Measurements from ENCODE around the gene NAB2. TPM values are rescaled to one million over a fixed set of nuclear protein-coding genes. Genes with fewer than 3 reads are reported as not detected.

Gene NAB2
- total and polyA plus RNA-seq, 2 of the 8 experiments (the other 6 are each of a cell fraction or from before 2014, with no cell fraction given), result 20.9 to 23.5 TPM

DNA sequence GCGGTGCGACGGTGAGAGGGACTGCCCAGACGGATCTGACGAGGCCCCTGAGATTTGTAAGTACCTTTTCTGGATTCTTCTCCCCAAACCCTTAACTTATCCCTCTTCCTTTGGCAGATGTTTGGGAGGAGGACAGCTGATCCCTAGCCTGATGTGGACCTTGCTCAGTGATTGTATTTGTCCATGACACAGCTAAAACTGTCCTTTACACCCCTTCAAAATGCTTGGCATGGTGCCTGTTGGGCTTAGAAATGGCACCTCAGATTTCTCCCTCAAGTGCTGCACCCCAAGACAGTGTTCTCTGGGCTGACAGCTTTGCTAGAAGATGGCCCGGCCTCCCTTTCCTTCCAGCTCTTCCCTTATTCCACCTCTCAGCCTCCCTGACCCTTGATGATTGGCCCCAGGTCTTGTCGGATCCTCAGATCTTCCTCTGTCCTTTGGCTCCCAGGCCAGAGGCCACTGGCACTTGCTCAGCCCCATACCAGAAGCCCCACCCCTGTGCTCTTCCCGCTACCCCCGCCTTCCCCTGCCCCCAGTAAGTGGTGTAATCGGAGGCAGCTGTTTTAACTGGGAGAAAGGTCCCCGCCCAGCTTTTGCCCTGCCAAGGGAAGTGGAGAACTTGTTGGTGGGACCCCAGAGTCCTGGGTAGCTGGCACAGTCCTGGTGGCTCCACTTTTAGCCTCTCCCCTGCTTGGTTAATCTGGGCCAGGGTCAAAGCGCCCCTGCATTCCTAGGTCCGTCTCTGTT, 49.8 kb downstream of the NAB2 start (continued):
- TF ChIP-seq, protein P1, sequence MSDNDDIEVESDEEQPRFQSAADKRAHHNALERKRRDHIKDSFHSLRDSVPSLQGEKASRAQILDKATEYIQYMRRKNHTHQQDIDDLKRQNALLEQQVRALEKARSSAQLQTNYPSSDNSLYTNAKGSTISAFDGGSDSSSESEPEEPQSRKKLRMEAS (IDR thresholded peaks at IDR 0.05), result no peak
- TF ChIP-seq JUND (IDR thresholded peaks at IDR 0.05; ENCODE audit: low read length), result no peak
- no peak for TF ChIP-seq JUN (IDR thresholded peaks at IDR 0.05; ENCODE audit: low read depth, low read length)
